K562 (cell line): ENCODE measurements around the gene TMEM132E. TPM values are rescaled to one million over a fixed set of nuclear protein-coding genes. Genes with fewer than 3 reads are reported as not detected.

Experiments
- ATAC-seq: fragments of 200-7000 bp; cut with Tn5 transposase; 3 replicates; pipeline ENCODE4 v1.9.1; 2020; ENCODE audit warnings: moderate library complexity
- BruUV-seq: library from RNA; stranded (reverse); fragments of 400-500 nt; replicated peaks from 2 replicates; lab custom pipeline; 2021; lab: Mats Ljungman, UMichigan
- CTCF ChIA-PET: fragments of 300-600 bp; formaldehyde crosslinking; extraction: SDS; loops from one replicate; lab custom pipeline; 2021; ENCODE audit warnings: low intra/inter-chr PET ratio; lab: Yijun Ruan, JAX
- POLR2A ChIA-PET: fragments of 300-600, 350-650 bp; sonication (Branson Sonifier 250); formaldehyde crosslinking; extraction: SDS; loops from one replicate; lab custom pipeline; 2021; ENCODE audit warnings: antibody characterized with exemption, inconsistent platforms; lab: Yijun Ruan, JAX
- DNase-seq, 4 experiments: peaks; one replicate each; pipeline versions ENCODE4 v3.0.0 to v3.0.0-alpha.2; 2011 to 2018; ENCODE audit warnings: low spot score in 3 of 4, mixed read lengths in 3 of 4; ENCODE audit errors: extremely low read depth in 1 of 4
- FAIRE-seq: peaks from 2 replicates; lab custom pipeline; 2011; peaks lifted over from hg19 to GRCh38; lab: Jason Lieb, UNC
- H2AFZ ChIP-seq: 2 replicates; pipeline ENCODE4 v1.6.0; 2011; ENCODE audit warnings: low read depth, low read length, control low read depth, inconsistent platforms
- H3K27ac ChIP-seq: fragments of 200-600 bp; 3 replicates; pipeline ENCODE4 v1.8.0; 2011; ENCODE audit warnings: low read depth, mild to moderate bottlenecking, control low read depth, inconsistent platforms, low read length, moderate library complexity, mixed read lengths; ENCODE audit errors: extremely low read depth
- H3K27me3 ChIP-seq, 2 experiments: fragments of 300-600 bp in 1 of 2; 2 replicates in 1 of 2; 3 replicates in 1 of 2; pipeline versions ENCODE4 v1.6.0 to v1.8.0; 2011; ENCODE audit warnings: inconsistent platforms in 2 of 2, low read length in 2 of 2, mild to moderate bottlenecking in 1 of 2, mixed read lengths in 1 of 2, moderate library complexity in 1 of 2; ENCODE audit not compliant: control insufficient read depth in 2 of 2, insufficient read depth in 2 of 2
- H3K36me3 ChIP-seq: fragments of 300-600 bp; 3 replicates; pipeline ENCODE4 v1.8.0; 2011; ENCODE audit warnings: mild to moderate bottlenecking, low read length, inconsistent platforms; ENCODE audit not compliant: control insufficient read depth, insufficient read depth
- H3K4me1 ChIP-seq, 2 experiments: fragments of 200-600 bp in 1 of 2; replicated peaks in 1 of 2; 2 replicates in 1 of 2; 3 replicates in 1 of 2; pipeline versions ENCODE4 v1.5.1 to v1.8.0; 2011; ENCODE audit warnings: inconsistent platforms in 2 of 2, low read length in 2 of 2, mild to moderate bottlenecking in 1 of 2, mixed read lengths in 1 of 2, moderate library complexity in 1 of 2; ENCODE audit not compliant: control insufficient read depth in 2 of 2, insufficient read depth in 2 of 2
- H3K4me2 ChIP-seq: 2 replicates; pipeline ENCODE4 v1.6.1; 2011; ENCODE audit warnings: low read length, control low read depth, inconsistent platforms, mixed read lengths; ENCODE audit not compliant: insufficient read depth
- H3K4me3 ChIP-seq: fragments of 200-600 bp; sonication (generic), shearing (Covaris generic); 2 replicates; pipeline ENCODE4 v1.5.1; 2016; ENCODE audit warnings: control low read depth, inconsistent platforms
- H3K79me2 ChIP-seq: fragments of 200-600 bp; 3 replicates; pipeline ENCODE4 v1.8.0; 2011; ENCODE audit warnings: low read length, inconsistent platforms; ENCODE audit not compliant: control insufficient read depth, insufficient read depth
- H3K9ac ChIP-seq, 2 experiments: 2 replicates each; pipeline versions ENCODE4 v1.6.0 to v1.6.1; 2011; ENCODE audit warnings: low read depth in 2 of 2, low read length in 2 of 2, control low read depth in 1 of 2, inconsistent platforms in 1 of 2, mild to moderate bottlenecking in 1 of 2, mixed read lengths in 1 of 2; ENCODE audit not compliant: insufficient read depth in 1 of 2
- H3K9me1 ChIP-seq: one replicate; pipeline ENCODE4 v1.6.0; 2011; ENCODE audit warnings: inconsistent platforms, mild to moderate bottlenecking, low read length, moderate library complexity; ENCODE audit not compliant: control insufficient read depth, insufficient read depth
- H3K9me3 ChIP-seq: replicated peaks from 2 replicates; pipeline ENCODE4 v1.5.1; 2011; ENCODE audit warnings: low read depth, low read length, inconsistent platforms; ENCODE audit not compliant: control insufficient read depth, insufficient read depth
- H4K20me1 ChIP-seq: replicated peaks from 2 replicates; pipeline ENCODE4 v1.6.1; 2011; ENCODE audit warnings: low read length, inconsistent platforms, mixed read lengths; ENCODE audit not compliant: control insufficient read depth, insufficient read depth
- BDP1 ChIP-seq: IDR thresholded peaks from 3 replicates; pipeline ENCODE4 v1.6.1; 2011; ENCODE audit not compliant: insufficient read length, insufficient read depth
- ESRRB ChIP-seq: fragments of 250-450 bp; sonication (Bioruptor Pico); IDR thresholded peaks from 2 replicates; pipeline ENCODE4 v1.5.0; 2020; ENCODE audit warnings: mild to moderate bottlenecking, moderate library complexity, borderline replicate concordance
- KHSRP ChIP-seq: fragments of 450-650 bp; IDR thresholded peaks from 2 replicates; pipeline ENCODE4 v1.6.1; 2017
- PTTG1 ChIP-seq: fragments of 450-650 bp; IDR thresholded peaks from 2 replicates; pipeline ENCODE4 v1.6.1; 2016; ENCODE audit warnings: low read depth, mild to moderate bottlenecking, missing genetic modification characterization, missing compliant biosample characterization
- TAF7 ChIP-seq: fragments of 450-650 bp; IDR thresholded peaks from 2 replicates; pipeline ENCODE4 v1.6.1; 2016; ENCODE audit warnings: missing genetic modification characterization, missing compliant biosample characterization
- ZFP1 ChIP-seq: fragments of 450-650 bp; formaldehyde crosslinking; IDR thresholded peaks from 2 replicates; pipeline ENCODE4 v1.4.0; 2020; ENCODE audit warnings: mild to moderate bottlenecking, mixed read lengths
- WGBS: fragments of 100-300 bp; shearing (Covaris generic); methylation state at CpG from one replicate; pipeline ENCODE4 v1.1.6; 2016; ENCODE audit warnings: low coverage, mixed read lengths; ENCODE audit not compliant: insufficient coverage; ENCODE audit errors: missing lambda C conversion rate; 5-methylcytosine and 5-hydroxymethylcytosine counted together
- in situ Hi-C: fragments of 300-500 bp; cut with MboI; formaldehyde crosslinking; loops from 4 replicates; pipeline ENCODE4 v1.15.0; 2018; ENCODE audit warnings: inconsistent platforms, mixed read lengths
- intact Hi-C: fragments of 100-400 bp; cut with micrococcal nuclease; formaldehyde crosslinking; loops from 2 replicates; pipeline ENCODE4 v1.14.2; 2022
- polyA plus RNA-seq, 8 experiments: library from polyadenylated mRNA; depleted of rRNA in 4 of 8; stranded (reverse) in 5 of 8; unstranded in 3 of 8; fragments of >200 nt; fragmentation: Nextera tagmentation in 2 of 8; fragmentation: Illumina TruSeq in 1 of 8; extraction: Ambion mirVana in 2 of 8; extraction: Trizol in 1 of 8; gene quantifications; 2 replicates each; pipeline versions ENCODE4 v1.2.1 to v1.2.3, GENCODE V29; 2011 to 2014; ENCODE audit warnings: inconsistent platforms in 1 of 8, missing spikeins in 1 of 8
- total RNA-seq, 7 experiments: library from RNA; depleted of rRNA in 6 of 7; stranded (reverse); fragments of >200 nt in 6 of 7; fragmentation: Illumina TruSeq in 2 of 7; extraction: Trizol in 2 of 7; gene quantifications; 2 replicates each; pipeline versions ENCODE4 v1.2.1 to v1.2.3, GENCODE V29; 2011 to 2021; ENCODE audit warnings: low replicate concordance in 1 of 7
- TF ChIP-seq, protein P1 (sequence below): fragments of 450-650 bp; formaldehyde crosslinking; IDR thresholded peaks from 2 replicates; pipeline ENCODE4 v1.4.0; 2020; ENCODE audit warnings: mild to moderate bottlenecking, mixed read lengths

TMEM132E gene
- total and polyA plus RNA-seq, 9 of the 15 experiments (the other 6 are each of a cell fraction or from before 2014, with no cell fraction given), result not detected

DNA sequence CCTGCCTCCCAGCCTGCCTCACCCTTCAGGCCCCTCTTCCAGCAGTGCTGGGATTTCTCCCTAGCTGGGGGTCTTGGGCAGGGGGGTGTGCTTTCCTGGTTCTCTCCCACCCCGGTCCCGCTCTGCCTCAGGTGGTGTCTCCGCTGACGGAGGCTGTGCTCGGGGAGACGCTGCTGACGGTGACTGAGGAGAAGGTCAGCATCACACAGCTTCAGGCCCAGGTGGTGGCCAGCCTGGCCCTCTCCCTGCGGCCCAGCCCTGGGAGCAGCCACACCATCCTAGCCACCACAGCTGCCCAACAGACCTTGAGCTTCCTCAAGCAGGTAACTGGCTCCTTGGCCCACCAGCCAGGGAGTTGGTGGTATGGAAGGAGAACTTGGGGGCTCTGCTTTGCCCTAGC lies 56.5 kb downstream of the TMEM132E start:
- intact Hi-C loops, result loop anchor here (10.0 kb wide), 1 partner anchor 221 kb away; no protein-coding TSS in a partner anchor
- TF ChIP-seq BDP1, result no peak
- TF ChIP-seq TAF7 (tag), result no peak
- ATAC-seq, result no peak
- no peak overlapping the region for H3K4me2 ChIP-seq
- H3K79me2 ChIP-seq, result no peaks in the 10 kb centered on the region
- H3K4me1 ChIP-seq, result peaks cover 0 to 13% of the 10 kb centered on the region in 2 experiments; a peak in 1 of 5 replicates
- H3K9me3 ChIP-seq, result no peaks in the 10 kb centered on the region
- no peak for FAIRE-seq
- no peak for DNase-seq
- no peak overlapping the region for H3K4me3 ChIP-seq
- H4K20me1 ChIP-seq, result peaks cover 14% of the 10 kb centered on the region; the same call in 1 of the 2 replicates
- BruUV-seq, result no TSS peak
- H3K9me1 ChIP-seq, result peaks cover 2% of the 10 kb centered on the region
- H3K27ac ChIP-seq, result no peak overlapping the region
- H3K36me3 ChIP-seq, result no peaks in the 10 kb centered on the region
- 3% methylated on average over 8 of the region's 8 CpGs for WGBS
- ChIA-PET CTCF (interaction anchor here (0.7 kb wide), 1 partner anchor 95 kb away, joined by 3 read pairs; no protein-coding TSS in a partner anchor), POLR2A (interaction anchor here (0.5 kb wide), 1 partner anchor 105 kb away, joined by 3 read pairs; no protein-coding TSS in a partner anchor)
- H3K9ac ChIP-seq, result no peak overlapping the region
- no peak overlapping the region for H2AFZ ChIP-seq
- in situ Hi-C loops, result no loop called here
- peaks cover 6 to 63% of the 10 kb centered on the region in 2 experiments; a peak in 4 of 5 replicates for H3K27me3 ChIP-seq

DNA sequence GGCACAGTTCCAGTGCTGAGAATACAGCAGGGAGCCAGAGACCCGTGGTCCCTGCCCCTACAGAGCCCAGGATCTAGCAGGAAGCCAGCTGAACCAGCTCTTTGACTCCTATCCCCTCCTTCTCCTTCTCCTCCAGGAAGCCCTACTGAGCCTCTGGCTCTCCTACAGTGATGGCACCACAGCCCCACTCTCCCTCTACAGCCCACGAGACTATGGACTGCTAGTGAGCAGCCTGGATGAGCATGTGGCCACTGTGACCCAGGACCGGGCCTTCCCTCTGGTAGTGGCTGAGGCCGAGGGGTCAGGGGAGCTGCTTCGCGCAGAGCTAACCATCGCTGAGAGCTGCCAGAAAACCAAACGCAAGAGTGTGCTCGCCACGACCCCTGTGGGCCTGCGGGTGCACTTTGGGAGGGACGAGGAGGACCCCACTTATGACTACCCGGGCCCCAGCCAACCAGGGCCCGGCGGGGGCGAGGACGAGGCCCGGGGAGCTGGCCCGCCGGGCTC lies 57.7 kb downstream of the TMEM132E start:
- no peaks in the 10 kb centered on the region for H3K79me2 ChIP-seq
- H3K36me3 ChIP-seq, result no peaks in the 10 kb centered on the region
- ATAC-seq (no peak), FAIRE-seq (no peak), DNase-seq (no peak)
- CTCF ChIA-PET, result no interaction called here
- H3K27ac ChIP-seq, result no peak overlapping the region
- no peak overlapping the region for H3K4me3 ChIP-seq
- no peak overlapping the region for H3K9ac ChIP-seq
- no peak overlapping the region for H2AFZ ChIP-seq
- no TSS peak for BruUV-seq
- H3K27me3 ChIP-seq, result peaks cover 6 to 72% of the 10 kb centered on the region in 2 experiments; a peak in 4 of 5 replicates
- no peak for TF ChIP-seq PTTG1 (tag)
- no peak for TF ChIP-seq ZFP1 (CRISPR knock-in tag)
- no peak for TF ChIP-seq ESRRB (CRISPR knock-in tag)
- TF ChIP-seq, protein P1, sequence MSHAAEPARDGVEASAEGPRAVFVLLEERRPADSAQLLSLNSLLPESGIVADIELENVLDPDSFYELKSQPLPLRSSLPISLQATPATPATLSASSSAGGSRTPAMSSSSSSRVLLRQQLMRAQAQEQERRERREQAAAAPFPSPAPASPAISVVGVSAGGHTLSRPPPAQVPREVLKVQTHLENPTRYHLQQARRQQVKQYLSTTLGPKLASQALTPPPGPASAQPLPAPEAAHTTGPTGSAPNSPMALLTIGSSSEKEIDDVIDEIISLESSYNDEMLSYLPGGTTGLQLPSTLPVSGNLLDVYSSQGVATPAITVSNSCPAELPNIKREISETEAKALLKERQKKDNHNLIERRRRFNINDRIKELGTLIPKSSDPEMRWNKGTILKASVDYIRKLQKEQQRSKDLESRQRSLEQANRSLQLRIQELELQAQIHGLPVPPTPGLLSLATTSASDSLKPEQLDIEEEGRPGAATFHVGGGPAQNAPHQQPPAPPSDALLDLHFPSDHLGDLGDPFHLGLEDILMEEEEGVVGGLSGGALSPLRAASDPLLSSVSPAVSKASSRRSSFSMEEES (CRISPR knock-in tag), result no peak
- no peak for TF ChIP-seq KHSRP
- 7% methylated on average over 12 of the region's 20 CpGs for WGBS
- peaks cover 14% of the 10 kb centered on the region; the same call in 1 of the 2 replicates for H4K20me1 ChIP-seq
- in situ Hi-C loops (no loop called here), intact Hi-C loops (loop anchor here (10.0 kb wide), 1 partner anchor 222 kb away; no protein-coding TSS in a partner anchor)
- H3K9me3 ChIP-seq, result no peaks in the 10 kb centered on the region
- POLR2A ChIA-PET, result no interaction called here
- H3K9me1 ChIP-seq, result peaks cover 2% of the 10 kb centered on the region
- H3K4me2 ChIP-seq, result no peak overlapping the region
- H3K4me1 ChIP-seq, result peaks cover 0 to 13% of the 10 kb centered on the region in 2 experiments; a peak in 1 of 5 replicates
